IPS-NIHi11 (cell line): ENCODE data around the gene KLF16.

Experiments used
- DNase-seq: peaks from one replicate; pipeline ENCODE4 v3.0.0; 2012; ENCODE audit warnings: mixed read lengths, low spot score

Gene KLF16

DNA sequence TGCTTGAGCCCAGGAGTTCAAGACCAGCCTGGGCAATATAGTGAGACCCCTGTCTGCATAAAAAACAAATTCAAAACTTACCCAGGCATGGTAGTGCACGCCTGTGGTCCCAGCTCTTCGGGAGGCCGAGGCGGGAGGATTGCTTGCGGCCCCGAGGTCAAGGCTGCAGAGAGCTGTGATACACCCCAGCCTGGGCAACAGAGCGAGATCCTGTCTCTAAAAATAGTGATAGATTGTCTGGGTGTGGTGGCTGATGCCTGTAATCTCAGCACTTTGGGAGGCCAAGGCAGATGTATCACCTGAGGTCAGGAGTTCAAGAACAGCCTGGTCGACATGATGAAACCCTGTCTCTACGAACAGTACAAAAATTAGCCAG is 4.0 kb upstream of the KLF16 start:
- no peak for DNase-seq

DNA sequence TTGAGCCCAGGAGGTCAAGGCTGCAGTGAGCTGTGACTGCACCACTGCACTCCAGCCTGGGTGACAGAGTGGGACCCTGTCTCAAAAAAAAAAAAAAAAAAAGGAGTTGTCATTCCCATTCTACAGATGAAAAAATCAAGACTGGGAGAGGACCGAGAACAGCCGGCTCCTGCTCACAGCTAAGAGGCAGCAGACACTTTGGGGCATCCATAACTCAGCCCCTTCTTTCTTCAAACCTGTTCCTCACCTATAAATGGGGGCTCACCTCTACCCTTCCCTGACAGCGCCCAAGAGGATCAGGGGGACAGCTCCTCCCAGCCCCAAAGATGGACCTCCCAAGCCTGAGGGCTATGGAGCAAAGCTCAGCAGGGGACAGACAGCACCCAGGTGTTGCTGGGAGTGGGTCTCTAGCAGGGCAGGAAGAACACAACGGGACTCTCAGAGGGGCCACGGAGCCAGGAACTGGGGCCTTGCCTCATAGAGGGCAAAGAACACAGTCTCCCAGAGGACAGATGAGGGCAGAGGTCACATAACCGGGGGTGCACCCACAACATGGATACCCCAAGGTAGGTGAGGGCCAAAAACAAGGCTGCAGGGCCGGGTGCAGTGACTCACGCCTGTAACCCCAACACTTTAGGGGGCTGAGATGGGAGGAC is 3.4 kb upstream of the KLF16 start:
- DNase-seq, result no peak

DNA sequence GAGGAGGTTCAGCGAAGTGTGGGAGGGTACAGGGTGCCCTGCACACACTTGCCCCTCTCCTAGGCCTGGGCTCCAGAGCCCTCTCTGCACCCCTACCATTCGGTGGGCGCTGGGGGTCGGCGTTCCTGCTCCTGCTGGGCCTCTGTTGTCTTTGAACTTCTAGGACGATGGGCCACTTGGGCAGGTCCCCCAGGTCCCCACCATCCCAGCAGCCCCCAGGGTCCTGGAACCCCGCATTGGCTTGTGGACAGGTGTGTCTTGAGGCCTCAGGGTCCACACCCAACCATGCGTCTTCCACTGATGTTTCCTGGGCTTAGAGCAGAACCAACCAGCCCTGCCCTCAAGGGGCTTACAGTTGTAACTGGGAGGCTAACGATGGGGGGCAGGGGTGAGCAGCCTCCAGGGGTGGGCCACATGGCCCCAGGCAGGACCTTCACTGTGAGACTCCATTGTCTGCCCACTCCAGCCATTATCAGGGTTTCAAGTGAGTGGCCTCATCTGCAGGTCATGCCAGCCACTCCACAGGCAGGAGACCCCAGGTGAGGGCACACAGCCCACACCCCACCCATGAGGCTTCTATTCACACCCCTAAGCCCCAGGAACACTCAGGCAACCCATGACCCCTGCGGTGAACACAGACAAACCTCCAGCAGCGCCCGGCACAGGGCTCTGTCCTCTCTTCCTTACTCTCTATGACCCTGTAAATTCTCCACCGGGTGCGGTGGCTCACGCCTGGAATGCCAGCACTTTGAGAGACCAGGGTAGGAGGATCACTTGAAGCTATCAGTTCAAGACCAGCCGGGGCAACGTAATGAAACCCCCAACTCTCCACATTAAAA is 2.0 kb upstream of the KLF16 start:
- no peak for DNase-seq

DNA sequence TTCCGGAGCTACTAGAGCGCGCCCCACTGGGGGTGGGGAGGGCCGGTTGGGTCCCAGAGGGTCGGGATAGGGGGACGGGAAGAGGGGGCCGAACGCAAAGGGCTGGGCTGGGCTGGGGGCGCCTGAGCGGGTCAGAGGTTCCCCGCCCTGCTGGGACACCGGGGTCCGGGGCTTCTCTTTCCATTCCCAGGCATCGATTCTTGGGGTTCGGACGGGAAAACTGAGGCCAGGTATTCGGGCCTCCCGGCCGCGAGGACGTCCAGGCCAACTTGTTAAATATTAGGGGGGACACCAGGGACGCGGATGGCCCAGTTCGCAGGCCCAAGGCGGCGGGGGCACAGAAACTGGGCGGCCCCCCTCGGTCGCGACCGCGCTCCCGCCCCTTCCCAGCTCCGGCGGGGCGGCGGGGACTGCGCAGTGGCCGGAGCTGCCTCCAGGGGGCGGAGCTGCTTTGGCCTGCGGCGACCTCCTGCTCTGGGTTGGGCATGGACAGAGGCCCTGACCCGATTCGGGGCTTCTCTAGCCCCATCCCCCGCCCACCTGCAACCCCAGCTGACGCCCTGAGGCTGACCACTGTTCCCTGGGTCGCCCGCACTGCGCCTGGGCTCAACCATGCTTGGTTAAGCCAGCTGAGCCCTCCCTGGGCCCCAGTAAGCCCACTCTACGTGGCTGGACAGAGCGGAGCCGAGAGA is 1.2 kb upstream of the KLF16 start:
- peak; percentile 89 for DNase-seq

DNA sequence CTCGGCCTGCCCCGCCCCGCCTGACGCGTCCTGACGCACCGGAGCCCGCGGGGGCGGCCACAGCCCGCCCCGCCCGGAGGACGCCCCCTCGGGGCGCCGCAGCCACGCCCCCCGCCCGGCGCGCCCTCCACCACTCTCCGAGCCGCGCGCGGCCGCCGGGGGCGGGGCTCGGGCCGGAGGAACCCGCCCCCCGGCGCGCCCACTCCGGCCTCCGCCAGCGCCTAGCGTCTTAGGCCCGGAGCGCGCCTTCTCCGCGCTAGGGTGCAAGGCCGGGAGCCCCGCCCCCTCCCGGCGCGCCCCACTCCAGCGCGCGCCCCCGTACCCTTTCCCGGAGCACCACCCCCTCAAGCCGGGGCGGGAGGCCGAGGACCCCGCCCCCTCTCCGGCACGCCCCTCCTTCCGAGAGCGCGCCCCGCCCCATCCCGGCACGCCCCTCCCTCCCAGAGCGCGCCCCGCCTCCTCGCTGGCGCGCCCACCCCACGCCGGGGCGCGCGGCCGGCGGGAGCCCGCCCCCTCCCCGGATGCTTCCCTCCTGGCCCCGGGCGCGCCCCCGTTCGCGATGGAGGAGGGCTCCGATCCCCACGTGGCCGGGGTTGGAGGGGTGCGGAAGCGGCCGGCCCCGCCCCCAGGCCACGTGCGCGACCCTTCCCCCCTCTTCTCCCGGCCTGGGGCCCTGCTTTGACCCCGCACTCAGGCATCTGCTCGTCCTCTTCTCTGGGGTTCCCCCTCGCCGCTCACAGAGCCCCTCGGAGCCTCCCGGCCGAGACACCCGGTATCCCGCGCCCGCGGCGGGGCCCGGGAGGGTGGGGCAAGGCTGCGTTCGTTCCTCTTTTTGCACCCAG is 480 bp upstream of the KLF16 start:
- peak; percentile 92 for DNase-seq

DNA sequence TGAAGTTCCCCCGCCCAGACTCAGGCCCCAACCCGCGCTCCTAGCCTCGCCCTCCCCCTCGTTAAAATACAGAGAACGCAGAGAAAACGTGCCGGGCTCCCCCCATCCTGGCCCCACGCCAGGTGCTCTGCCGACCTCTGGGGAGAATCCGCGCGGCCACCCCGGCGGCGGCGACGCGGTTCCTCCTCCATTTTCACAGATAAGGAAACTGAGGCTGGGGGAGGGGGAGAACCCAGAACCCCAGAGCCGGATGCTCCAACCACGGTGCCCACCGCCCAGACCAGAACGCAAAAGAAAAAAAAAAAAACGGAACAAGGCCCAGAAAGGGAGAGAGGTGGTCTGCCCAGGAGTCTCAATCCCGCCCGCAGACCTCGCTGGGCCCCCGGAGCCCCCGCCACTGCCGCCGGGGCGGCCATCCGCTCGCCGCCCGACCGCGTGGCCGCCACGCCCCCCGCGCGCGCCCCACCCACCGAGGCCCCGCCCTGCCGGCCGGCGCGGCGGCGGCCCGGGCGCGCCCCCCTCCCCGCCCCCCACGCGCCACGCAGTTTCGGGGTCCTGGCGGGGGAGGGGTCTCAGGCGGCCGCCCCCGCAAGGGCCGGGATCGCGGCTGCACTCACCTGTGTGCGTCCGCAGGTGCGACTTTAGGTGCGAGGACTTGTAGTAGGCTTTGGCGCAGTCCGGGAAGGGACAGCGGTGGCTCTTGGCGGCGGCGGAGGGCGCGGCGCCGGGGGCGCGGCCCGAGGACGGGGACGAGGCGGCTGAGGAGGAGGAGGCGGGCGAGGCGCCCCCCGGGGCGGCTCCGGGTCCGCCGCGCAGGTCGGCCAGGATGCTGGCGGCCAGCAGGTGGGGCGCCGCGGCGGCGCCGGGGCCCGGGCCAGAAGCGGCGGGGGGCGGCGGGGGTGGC is 703 bp downstream of the KLF16 start:
- DNase-seq, result peak; percentile 56

DNA sequence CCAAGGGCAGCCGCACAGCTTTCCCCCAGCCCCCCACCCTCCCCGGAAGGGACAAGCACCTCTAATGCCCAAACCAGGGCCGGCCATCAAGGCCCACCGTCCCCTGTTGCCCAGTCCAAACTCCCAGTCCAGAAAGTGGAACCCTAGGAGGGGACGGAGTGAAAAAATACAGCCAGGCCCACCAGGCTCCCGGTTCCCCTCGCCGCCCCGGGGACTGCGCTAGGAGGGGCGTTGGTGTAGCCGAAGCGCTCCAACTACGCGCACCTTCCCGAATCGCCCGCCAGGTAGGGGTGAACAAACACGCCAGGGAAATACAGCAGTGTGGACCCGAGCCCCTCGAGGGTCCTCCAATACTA is 1.3 kb downstream of the KLF16 start:
- no peak for DNase-seq

DNA sequence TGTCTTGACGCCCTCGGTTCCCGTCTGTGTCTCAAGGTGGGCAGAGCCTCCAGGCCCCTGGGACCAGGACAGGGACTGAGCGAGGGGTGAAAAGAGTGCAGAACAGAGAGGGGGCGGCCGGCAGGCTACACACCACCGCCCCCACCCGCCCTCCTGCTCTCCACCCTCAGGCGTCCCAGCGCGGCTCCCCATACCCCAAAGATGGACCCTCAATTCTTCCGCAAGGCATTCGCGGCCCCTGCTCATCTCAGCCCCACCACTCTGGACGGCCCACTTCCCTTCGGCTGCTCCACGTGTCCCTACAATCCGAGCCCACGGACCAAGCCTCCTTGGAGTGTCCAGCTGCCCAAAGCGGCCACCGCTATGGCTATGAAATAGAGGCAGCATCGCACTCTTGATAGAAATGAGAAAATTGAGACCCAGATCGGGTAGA is 1.8 kb downstream of the KLF16 start:
- no peak for DNase-seq

DNA sequence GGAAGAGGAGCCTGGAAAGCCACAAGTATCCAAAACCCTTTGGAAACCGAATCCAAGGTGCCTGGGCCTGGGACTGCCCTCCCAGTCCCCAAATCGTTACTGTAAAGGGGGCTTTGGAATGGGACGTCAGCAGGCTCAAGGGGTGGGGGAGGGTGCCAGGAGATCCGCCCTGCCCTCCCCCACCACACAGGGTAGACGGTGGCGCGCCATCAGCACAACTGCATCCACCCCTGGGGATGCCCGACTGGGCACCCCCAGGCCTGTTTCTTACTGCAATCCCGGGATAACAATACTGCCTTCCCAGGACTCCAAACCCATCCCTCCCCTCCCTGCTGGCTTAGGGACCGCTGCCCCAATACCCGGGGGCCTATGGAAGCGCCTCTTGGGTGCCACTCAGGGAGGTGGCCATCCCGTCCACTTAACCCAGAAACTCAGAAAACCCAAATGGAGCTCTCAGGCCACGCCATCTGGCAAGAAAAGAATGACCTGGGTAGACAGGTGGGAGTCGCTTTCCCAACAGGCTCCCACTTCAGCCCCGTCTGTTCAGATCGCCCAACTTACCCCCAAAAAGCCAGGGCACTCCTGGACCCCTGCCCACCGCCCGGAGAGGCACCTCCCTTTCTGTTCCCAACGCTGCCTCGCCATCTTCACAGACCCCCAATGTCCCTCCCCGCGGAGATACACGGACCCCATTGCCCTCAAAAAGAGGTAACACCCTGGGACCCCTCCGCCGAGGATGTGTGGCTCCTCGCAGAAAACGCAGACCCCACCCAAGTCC is 2.4 kb downstream of the KLF16 start:
- no peak for DNase-seq

DNA sequence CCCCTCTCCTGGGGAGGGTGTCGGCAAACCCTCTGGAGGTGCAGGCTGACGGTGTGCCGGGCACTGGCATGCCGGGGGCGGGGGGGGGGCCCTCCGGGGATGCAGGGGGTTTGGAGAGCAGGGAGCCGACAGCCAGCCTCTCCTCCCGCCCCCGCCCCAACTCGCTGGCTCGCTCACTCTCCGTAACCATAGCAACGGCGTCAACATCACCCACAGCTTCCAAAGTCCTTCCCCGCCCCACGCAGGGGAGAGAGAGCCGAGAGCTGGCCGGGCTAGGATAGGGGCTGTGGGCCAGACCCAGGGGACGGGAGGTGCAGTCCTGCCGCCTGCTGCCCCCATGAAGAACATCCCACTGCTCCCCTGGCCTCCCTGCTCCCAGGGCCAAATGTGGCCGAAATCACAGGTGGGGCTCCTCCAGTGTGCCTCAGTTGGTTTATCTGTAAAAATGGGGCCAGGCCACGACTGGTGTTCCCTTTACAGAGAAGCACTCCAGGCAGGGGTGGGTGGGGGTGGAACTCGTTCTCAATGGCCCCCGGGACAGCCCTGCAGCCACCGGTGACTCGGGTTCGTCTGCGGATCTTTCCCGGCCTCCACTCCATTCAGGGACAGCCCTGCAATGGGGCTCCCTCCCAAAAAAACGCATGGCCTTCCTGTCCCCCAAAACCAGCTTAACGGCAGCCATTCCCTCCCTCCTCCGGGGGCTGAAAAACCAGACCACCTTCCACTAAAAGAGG is 3.2 kb downstream of the KLF16 start:
- no peak for DNase-seq

DNA sequence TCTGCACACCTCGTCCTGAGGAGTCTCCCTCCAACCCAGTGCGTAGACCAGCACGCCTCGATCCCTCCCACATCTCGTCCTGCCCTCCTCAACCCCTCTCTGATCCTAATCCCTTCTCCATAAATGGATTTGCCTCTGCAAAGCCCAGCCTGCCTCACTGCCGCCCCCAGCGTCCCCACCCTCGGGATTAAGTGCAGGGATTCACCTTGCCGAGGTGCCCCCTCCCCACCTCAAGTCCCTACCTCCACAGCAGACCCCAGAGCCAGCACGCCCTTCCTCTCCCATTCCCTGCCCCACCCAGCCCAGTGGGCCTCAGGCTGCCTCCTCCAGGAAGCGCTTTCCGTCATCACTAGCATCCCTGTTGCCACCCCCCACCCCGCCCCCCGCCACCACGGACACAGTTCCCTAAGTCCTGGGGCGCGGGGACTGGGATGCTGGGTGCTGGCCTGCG is 4.0 kb downstream of the KLF16 start:
- no peak for DNase-seq

DNA sequence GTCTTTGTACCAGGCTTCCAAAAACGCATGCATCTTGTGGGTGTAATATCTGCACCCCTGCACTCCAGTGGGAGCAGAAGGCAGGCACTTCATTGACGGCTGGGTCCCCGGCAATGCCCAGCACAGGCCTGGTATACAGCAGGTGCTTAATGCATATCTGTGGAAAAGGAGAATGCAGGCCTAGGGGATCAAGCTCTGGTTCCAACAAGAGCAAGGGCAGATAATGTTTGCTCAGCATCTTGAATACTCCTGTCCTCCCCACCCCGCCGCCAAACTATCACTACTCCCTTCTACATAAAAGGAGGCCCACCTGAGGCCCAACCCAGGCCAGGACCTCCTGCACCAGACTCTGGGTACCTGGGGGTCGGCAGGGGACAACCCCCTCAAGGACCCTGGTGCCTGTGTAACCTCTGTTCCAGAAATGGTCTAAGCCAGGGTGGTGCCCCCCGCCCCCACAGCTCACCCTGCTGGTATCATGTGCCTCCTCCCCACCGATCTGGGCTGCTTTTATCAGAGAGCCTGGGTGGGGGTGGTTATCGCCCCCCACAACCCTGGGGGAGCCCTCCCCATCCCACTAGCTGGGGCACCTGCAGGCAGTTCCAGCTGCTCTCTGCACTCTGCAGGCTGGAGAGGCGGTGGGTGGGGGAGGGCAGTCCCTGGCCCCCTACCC is 4.8 kb downstream of the KLF16 start:
- DNase-seq, result no peak

DNA sequence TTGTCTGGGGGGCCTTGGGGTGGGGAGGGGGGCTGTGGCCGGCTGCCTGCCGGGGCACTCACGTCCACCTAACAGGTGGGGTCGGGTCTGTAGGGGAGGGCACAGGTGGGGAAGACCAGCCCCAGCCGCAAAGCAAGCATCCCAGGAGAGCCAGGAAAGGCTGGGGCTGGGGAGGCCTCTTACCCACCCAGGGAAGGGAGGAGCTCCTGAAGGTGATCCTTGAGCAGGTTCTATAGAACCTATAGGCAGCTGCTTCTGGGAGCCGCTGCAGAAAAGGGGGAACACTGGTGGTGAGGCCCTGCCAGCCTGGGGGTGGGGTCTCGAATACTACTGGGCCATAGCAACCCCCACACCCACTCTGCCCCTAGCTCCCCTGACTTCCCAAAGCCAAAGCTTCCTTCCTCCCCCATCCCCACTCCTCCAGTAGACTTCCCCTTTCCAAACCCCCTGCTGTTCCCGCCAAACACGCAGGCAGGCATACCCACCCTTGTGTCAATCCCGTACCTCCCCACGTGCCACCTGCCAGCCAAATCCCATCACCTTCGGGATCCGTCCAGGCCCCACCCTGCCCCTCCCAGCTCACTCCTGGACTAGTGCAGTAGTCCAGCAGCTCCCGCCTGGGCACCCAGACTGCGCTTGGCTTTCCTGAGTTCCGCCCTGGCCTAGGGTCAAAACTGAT is 5.6 kb downstream of the KLF16 start:
- DNase-seq, result no peak

DNA sequence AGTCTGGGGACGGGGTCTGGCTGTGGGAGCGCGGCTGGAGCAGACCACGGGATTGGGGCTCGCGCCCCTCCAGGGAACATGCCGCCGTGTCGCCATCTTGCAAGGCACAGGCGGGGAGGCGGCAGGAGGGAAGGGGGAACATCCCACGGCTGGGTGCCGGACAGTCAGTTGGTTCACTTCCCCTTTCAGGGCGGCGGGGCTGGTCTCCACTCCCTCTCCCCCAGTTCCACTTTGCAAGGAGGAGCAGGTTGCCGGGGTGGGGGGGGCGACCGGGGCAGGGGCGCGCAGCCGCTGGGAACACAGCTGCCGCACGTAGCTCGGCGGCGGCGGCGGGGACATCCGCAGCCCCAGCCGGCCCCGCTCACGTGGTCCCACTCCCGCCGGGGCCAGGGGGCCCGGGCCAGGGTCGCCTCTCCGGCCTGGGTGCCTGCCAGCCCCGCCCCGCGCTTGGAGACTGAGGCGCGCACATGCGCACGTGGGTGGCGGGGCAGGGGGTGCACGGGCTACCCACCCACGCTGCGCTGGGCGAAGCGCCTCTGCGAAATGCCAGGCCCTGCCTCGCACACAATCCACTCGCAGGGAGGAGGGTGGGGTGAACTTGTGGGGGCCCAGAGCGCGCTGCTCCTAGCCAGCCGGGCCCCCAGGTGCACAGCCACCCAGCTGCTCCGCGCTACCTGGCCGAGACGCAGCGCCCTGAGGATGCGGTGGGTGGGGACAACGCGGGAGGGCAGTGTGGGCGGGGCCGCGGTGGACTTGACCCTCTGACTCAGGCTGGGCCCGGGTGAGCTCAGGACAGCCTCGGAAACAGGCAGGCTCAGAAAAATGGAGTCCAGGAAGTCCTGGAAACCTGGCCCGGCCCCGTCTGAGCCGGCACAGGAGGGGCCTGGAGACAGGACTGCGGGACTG is 6.4 kb downstream of the KLF16 start:
- DNase-seq, result peak; percentile 53

DNA sequence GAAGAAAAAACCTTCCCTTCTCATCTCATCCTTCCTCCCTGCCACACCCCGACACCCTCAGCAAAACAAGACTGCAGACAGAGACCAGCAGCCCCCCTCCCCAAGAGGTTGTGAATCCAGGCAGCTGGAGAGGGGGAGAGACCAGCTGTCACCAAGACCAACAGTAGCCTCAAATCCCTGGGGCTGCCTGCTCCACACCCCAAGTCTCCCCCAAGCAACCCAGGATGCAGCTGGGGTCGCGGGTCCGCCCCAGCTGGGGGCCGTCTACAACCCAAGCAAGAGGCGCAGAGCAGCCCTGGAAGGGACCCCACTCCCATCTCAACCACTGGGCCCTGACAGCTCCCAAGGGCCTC is 7.1 kb downstream of the KLF16 start:
- no peak for DNase-seq

DNA sequence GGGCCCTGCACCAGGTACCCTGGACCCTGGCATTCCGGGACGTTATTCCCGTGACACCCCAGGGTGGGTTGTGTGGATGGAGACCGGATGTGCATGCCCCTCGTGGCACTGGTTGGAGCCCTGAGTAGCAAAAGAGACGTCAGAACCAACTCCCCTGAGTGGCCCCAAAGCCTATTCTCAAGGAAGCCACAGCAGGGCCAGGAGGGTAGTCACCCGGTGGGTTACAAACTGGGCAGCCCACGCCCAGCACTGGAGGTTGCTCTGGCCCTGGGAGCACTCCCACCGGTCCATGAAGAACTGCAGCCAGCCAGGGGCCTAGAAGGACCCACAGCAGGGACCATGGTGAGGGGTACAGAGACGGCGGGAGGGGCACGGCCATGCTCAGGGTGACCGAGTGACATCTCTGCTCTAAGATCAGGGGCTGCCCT is 7.5 kb downstream of the KLF16 start:
- DNase-seq, result no peak

DNA sequence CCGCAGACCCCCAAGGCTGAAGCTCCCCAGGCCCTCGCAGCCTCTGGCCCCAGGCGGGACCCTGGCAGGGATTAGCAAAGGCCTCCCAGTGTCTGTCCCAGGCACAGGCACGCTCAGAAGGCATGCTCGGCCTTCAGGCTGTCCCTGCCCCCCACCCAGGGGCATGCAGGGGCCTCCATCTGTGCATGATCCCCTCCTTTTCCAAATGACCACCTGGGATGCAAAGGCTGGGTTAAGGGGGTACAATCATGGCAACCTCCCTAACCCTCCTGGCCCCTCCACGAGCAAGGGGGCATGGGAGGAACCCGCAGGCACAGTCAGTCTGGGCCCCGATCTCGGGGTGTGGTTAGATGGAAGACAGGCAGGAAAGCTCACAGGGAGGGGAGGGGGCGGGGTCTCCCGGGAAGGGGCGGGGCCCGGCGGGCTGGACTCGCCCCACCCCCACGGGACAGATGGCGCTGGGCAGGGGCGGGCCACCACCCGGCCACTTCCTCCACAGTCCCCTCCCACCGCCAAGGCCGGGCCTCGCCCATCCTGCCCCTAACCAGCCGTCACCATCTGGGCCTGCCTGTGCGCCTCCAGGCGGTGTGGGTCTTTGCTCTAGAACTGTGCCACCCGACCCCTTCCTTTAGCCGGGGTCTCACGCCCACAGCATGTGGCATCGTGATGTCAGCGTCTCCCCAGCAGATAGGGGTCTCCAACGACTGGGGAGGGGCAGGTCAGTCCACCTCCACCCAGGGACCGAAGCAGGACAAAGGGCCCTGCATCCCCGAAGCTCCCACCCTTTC is 8.1 kb downstream of the KLF16 start:
- peak; percentile 93 for DNase-seq
